Adipocyte (in vitro differentiated cells): ENCODE results near the gene ACBD4.
A peak's percentile ranks its signal among the peaks of the same experiment; 100 is the strongest.

Experiments used
- DNase-seq: peaks from one replicate; pipeline ENCODE4 v3.0.0-alpha.2; 2015; ENCODE audit warnings: low read depth
- H3K27me3 ChIP-seq: replicated peaks from 2 replicates; pipeline ENCODE4 v1.7.0; 2013; ENCODE audit warnings: mild to moderate bottlenecking, low read length, moderate library complexity; ENCODE audit not compliant: control insufficient read depth, insufficient read depth
- H3K36me3 ChIP-seq: 2 replicates; pipeline ENCODE4 v1.7.0; 2013; ENCODE audit warnings: low read length, mild to moderate bottlenecking, moderate library complexity; ENCODE audit not compliant: control insufficient read depth, insufficient read depth, severe bottlenecking
- H3K4me1 ChIP-seq: 2 replicates; pipeline ENCODE4 v1.7.0; 2013; ENCODE audit warnings: mild to moderate bottlenecking, low read length, moderate library complexity; ENCODE audit not compliant: control insufficient read depth, insufficient read depth
- H3K4me3 ChIP-seq: 2 replicates; pipeline ENCODE4 v1.7.0; 2013; ENCODE audit warnings: mild to moderate bottlenecking, low read length, moderate library complexity
- H3K9ac ChIP-seq: 2 replicates; pipeline ENCODE4 v1.7.0; 2013; ENCODE audit warnings: mild to moderate bottlenecking, low read length, moderate library complexity
- H3K9me3 ChIP-seq: 2 replicates; pipeline ENCODE4 v1.7.0; 2013; ENCODE audit warnings: mild to moderate bottlenecking, low read length, moderate library complexity; ENCODE audit not compliant: control insufficient read depth

The ACBD4 gene, protein sequence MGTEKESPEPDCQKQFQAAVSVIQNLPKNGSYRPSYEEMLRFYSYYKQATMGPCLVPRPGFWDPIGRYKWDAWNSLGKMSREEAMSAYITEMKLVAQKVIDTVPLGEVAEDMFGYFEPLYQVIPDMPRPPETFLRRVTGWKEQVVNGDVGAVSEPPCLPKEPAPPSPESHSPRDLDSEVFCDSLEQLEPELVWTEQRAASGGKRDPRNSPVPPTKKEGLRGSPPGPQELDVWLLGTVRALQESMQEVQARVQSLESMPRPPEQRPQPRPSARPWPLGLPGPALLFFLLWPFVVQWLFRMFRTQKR

DNA sequence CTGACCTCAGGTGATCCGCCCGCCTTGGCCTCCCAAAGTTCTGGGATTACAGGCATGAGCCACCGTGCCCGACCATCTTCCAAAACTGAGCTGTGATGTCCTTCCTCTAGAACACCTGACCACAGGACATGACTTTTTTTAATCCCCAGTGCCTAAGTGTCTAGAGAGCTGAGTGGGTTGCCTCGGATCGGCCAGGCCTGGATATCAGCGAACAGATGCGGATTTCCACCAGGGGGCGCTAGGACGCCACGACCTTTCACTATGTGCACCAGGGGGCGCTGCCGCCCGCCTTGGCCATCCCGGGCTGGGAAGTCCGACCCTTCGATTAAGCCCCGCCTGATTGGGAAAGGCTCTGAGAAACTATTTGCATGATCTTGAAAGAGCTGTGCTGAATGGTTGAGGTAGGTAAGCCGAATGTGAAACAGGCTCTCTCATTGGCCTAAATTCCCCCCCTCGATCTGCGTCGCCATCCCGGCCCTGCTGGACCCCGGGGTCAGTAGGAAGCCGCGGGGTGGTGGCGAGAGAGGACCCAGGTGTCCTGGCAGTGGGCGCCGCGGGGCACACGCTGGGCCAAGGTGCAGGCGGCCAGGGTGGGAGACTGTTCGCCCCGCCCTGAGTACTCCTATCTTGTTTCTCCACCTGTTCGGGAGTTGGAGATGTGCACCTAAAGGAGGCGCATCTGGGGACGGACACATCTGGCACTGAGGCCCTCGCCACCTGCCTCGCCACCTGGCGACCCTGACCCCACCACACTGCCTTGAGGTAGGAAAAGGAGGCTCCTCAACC lies at the start of gene ACBD4:
Gene ACBD4 (plus strand): TSS at position 496 of the 786 bp plus-strand sequence. CDS start 458 bp downstream, outside the sequence.
- Histone ChIP-seq H3K4me3 (peak within 1 kb of the TSS; percentile 87), H3K9me3 (no peaks in the 10 kb centered on the region), H3K9ac (peak within 1 kb of the TSS; percentile 83), H3K27me3 (no peaks in the 10 kb centered on the region), H3K36me3 (no peaks in the 10 kb centered on the region), H3K4me1 (peaks cover 25% of the 10 kb centered on the region)
- peak; percentile 99 for DNase-seq

- no peak for DNase-seq
- peak overlapping the region; percentile 46 for H3K9ac ChIP-seq
- peaks cover 46% of the 10 kb centered on the region for H3K4me1 ChIP-seq
- H3K27me3 ChIP-seq = no peaks in the 10 kb centered on the region
- peaks cover 93% of the 10 kb centered on the region for H3K36me3 ChIP-seq
- no peak overlapping the region for H3K4me3 ChIP-seq
- H3K9me3 ChIP-seq = no peaks in the 10 kb centered on the region
These were observed 49.1 kb upstream of the ACBD4 start for GRCh38 chr17:45086391-45086790.

DNA sequence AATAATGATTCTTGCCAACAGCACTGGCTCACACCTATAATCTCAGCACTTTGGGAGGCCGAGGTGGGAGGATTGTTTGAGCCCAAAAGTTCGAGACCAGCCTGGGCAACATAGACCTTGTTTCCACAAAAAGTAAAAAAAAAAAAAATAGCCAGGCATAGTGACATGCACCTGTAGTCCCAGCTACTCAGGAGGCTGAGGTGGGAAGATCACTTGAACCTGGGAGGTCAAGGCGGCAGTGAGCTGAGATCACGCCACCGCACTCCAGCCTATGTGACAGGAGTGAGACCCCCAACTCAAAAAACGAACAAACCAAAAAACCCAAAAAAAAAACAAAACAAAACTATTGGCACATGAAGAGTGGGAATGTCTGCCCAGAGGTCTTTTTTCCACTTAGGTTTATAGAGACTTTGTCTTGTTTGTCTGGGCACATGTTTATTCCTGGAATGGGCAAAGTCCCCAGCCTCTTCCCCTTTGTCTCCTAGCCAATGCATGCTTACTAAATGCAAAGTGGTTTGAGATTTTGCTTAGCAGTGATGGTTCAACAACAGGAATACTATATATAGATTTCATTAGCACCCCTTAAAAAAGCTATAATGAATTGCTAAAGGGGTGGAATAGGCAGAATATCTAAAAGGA lies 48.5 kb upstream of the ACBD4 start:
- DNase-seq = no peak
- H3K36me3 ChIP-seq = peaks cover 93% of the 10 kb centered on the region
- H3K27me3 ChIP-seq = no peaks in the 10 kb centered on the region
- H3K4me1 ChIP-seq = peaks cover 48% of the 10 kb centered on the region
- no peaks in the 10 kb centered on the region for H3K9me3 ChIP-seq
- H3K9ac ChIP-seq = peak overlapping the region; percentile 77
- no peak overlapping the region for H3K4me3 ChIP-seq

DNA sequence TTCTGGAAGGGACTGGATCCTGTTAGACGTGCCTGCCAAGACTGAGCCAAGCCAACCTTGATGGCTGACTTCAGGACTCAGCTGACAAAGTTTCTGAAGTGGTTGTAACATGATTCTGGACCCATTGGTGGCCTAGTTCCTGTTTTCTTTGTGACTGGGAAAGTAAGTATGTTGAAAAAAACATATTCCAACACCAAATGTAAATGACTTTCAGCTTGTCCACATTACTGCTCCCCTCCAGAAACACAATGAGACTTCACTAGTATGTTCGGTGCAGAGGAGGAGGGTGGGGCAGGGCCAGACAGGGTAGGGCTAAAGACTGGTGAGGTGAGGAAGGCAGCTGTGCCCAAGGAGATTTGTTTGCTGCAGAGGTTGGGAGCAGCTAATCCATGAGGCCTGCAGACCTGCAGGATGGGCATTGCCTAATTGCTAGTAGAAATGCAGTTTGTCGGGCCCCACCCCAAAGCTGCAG lies 47.9 kb upstream of the ACBD4 start:
- DNase-seq = peak; percentile 71
- Histone ChIP-seq H3K4me3 (no peak overlapping the region), H3K4me1 (peaks cover 53% of the 10 kb centered on the region), H3K9me3 (no peaks in the 10 kb centered on the region), H3K9ac (peak overlapping the region; percentile 77), H3K27me3 (no peaks in the 10 kb centered on the region), H3K36me3 (peaks cover 90% of the 10 kb centered on the region)

- no peak for DNase-seq
- peak overlapping the region; percentile 77 for H3K9ac ChIP-seq
- H3K4me3 ChIP-seq = peak overlapping the region; percentile 22
- H3K4me1 ChIP-seq = peaks cover 57% of the 10 kb centered on the region
- H3K9me3 ChIP-seq = no peaks in the 10 kb centered on the region
- H3K27me3 ChIP-seq = no peaks in the 10 kb centered on the region
- H3K36me3 ChIP-seq = peaks cover 86% of the 10 kb centered on the region
These were observed 47.5 kb upstream of the ACBD4 start for GRCh38 chr17:45087978-45088377.

- Histone ChIP-seq H3K36me3 (peaks cover 79% of the 10 kb centered on the region), H3K9ac (peak overlapping the region; percentile 77), H3K4me1 (peaks cover 63% of the 10 kb centered on the region), H3K27me3 (no peaks in the 10 kb centered on the region), H3K9me3 (no peaks in the 10 kb centered on the region), H3K4me3 (no peak overlapping the region)
- no peak for DNase-seq
These were observed 46.7 kb upstream of the ACBD4 start for GRCh38 chr17:45088741-45089140.

- peaks cover 70% of the 10 kb centered on the region for H3K4me1 ChIP-seq
- DNase-seq = no peak
- no peak overlapping the region for H3K4me3 ChIP-seq
- H3K27me3 ChIP-seq = no peaks in the 10 kb centered on the region
- H3K9ac ChIP-seq = peak overlapping the region; percentile 28
- H3K36me3 ChIP-seq = peaks cover 78% of the 10 kb centered on the region
- H3K9me3 ChIP-seq = no peaks in the 10 kb centered on the region
These were observed 44.8 kb upstream of the ACBD4 start for GRCh38 chr17:45090711-45091110.

DNA sequence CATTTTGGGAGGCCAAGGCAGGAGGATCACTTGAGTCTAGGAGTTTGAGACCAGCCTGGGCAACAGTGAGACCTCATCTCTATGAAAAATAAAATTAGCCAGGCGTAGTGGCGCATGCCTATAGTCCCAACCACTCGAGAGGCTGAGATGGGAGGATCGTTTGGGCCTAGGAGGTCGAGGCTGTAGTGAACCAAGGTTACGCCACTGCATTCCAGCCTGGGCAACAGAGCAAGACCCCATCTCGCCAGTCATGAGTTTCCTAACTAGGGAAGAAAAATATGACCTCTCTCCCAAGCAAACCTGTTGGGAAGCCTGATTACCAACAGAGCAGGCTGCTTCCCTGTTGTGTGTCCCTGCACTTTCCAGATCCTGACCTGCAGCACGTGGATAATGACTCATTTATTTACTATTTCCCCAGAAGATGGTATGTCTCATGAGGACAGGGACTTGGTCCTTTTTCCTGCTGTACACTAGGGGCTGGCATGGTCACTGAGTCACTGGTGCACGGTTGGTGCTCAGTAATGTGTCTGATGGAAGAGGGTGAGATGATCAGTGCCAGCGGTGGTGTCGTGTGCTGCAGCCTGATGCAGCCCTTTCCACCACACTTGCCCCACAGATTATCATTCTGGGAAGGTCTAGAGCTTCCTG lies 43.6 kb upstream of the ACBD4 start:
- no peak for DNase-seq
- Histone ChIP-seq H3K36me3 (peaks cover 80% of the 10 kb centered on the region), H3K4me1 (peaks cover 76% of the 10 kb centered on the region), H3K27me3 (no peaks in the 10 kb centered on the region), H3K9me3 (no peaks in the 10 kb centered on the region), H3K4me3 (peak overlapping the region; percentile 15), H3K9ac (peak overlapping the region; percentile 81)

- Histone ChIP-seq H3K36me3 (peaks cover 80% of the 10 kb centered on the region), H3K27me3 (no peaks in the 10 kb centered on the region), H3K9me3 (no peaks in the 10 kb centered on the region), H3K4me1 (peaks cover 76% of the 10 kb centered on the region), H3K4me3 (peak overlapping the region; percentile 15), H3K9ac (peak overlapping the region; percentile 81)
- DNase-seq = peak; percentile 98
These were observed 42.5 kb upstream of the ACBD4 start for GRCh38 chr17:45092911-45093430.

GRCh38 chr17:45093444-45094110 lies 41.9 kb upstream of the ACBD4 start:
- peaks cover 80% of the 10 kb centered on the region for H3K36me3 ChIP-seq
- no peaks in the 10 kb centered on the region for H3K27me3 ChIP-seq
- peak overlapping the region; percentile 14 for H3K4me3 ChIP-seq
- no peaks in the 10 kb centered on the region for H3K9me3 ChIP-seq
- peak overlapping the region; percentile 75 for H3K9ac ChIP-seq
- peaks cover 77% of the 10 kb centered on the region for H3K4me1 ChIP-seq
- no peak for DNase-seq
